Panc1 (cell line): ENCODE results near the gene LLGL2. TPM values are rescaled to one million over a fixed set of nuclear protein-coding genes. Genes with fewer than 3 reads are reported as not detected.
"Not testable (repeated sequence)": the region's sequence is repeated elsewhere in the genome, so short reads cannot be mapped to it uniquely, and the experiment has no call there.

Source experiments
- ATAC-seq: fragments of 200-7000 bp; cut with Tn5 transposase; 2 replicates; pipeline ENCODE4 v1.9.1; 2020; ENCODE audit warnings: mild to moderate bottlenecking, moderate library complexity
- BruUV-seq: library from RNA; stranded (reverse); fragments of 400-500 nt; replicated peaks from 2 replicates; lab custom pipeline; 2021; lab: Mats Ljungman, UMichigan
- CTCF ChIA-PET: fragments of 300-600 bp; sonication (Branson Sonifier 250); formaldehyde crosslinking; loops from one replicate; lab custom pipeline; 2022; ENCODE audit warnings: antibody characterized with exemption; lab: Charles Lee
- POLR2A ChIA-PET: fragments of 300-600 bp; sonication (Branson Sonifier 250); formaldehyde crosslinking; loops from one replicate; lab custom pipeline; 2022; ENCODE audit warnings: antibody characterized with exemption; lab: Charles Lee
- DNase-seq: peaks from one replicate; pipeline ENCODE4 v3.0.0-alpha.2; 2010; ENCODE audit warnings: low read depth, low spot score
- H3K27ac ChIP-seq: 2 replicates; pipeline ENCODE4 v1.5.1; 2011; ENCODE audit warnings: mild to moderate bottlenecking, low read length, inconsistent platforms
- H3K27me3 ChIP-seq: fragments of 200-500 bp; sonication (Bioruptor generic); 2 replicates; pipeline ENCODE4 v1.6.0; 2014; ENCODE audit warnings: low read length, inconsistent platforms; ENCODE audit not compliant: control insufficient read depth, insufficient read depth
- H3K36me3 ChIP-seq: fragments of 200-500 bp; sonication (Bioruptor generic); 2 replicates; pipeline ENCODE4 v1.5.1; 2014; ENCODE audit warnings: inconsistent platforms, mild to moderate bottlenecking, low read length, moderate library complexity; ENCODE audit not compliant: control insufficient read depth, insufficient read depth
- H3K4me1 ChIP-seq: 2 replicates; pipeline ENCODE4 v1.5.1; 2011; ENCODE audit warnings: inconsistent platforms, mild to moderate bottlenecking, low read length, moderate library complexity; ENCODE audit not compliant: control insufficient read depth, insufficient read depth
- H3K4me3 ChIP-seq, 2 experiments: 2 replicates each; pipeline ENCODE4 v1.5.1; 2011 to 2012; ENCODE audit warnings: low read depth in 2 of 2, low read length in 2 of 2, mild to moderate bottlenecking in 2 of 2, inconsistent platforms in 1 of 2, moderate library complexity in 1 of 2
- H3K9me3 ChIP-seq: fragments of 200-500 bp; sonication (Bioruptor generic); 2 replicates; pipeline ENCODE4 v1.5.1; 2014; ENCODE audit warnings: low read depth, mild to moderate bottlenecking, inconsistent platforms, low read length, moderate library complexity; ENCODE audit not compliant: control insufficient read depth, insufficient read depth
- CTCF ChIP-seq: fragments of 450-650 bp; IDR thresholded peaks from 2 replicates; pipeline ENCODE4 v1.5.1; 2017; ENCODE audit warnings: mild to moderate bottlenecking
- POLR2AphosphoS5 ChIP-seq: IDR thresholded peaks from 2 replicates; pipeline ENCODE4 v1.6.1; 2012; ENCODE audit warnings: mild to moderate bottlenecking, low read depth, low read length, moderate library complexity
- REST ChIP-seq, 2 experiments: IDR thresholded peaks; 2 replicates each; pipeline ENCODE4 v1.6.1; 2011 to 2012; ENCODE audit warnings: low read depth in 2 of 2, control low read depth in 1 of 2, low read length in 1 of 2, mild to moderate bottlenecking in 1 of 2, moderate library complexity in 1 of 2; ENCODE audit not compliant: insufficient read depth in 1 of 2
- SIN3A ChIP-seq: IDR thresholded peaks from 2 replicates; pipeline ENCODE4 v1.6.1; 2012; ENCODE audit warnings: low read depth, mild to moderate bottlenecking, low read length, moderate library complexity, borderline replicate concordance; ENCODE audit not compliant: insufficient read depth
- TCF7L2 ChIP-seq: IDR thresholded peaks from 2 replicates; pipeline ENCODE4 v1.6.1; 2011; ENCODE audit warnings: mild to moderate bottlenecking, low read depth, low read length, inconsistent platforms
- in situ Hi-C: cut with HindIII; loops from 2 replicates; pipeline ENCODE4 v1.10.0; 2016; ENCODE audit warnings: low sequenced_read_pairs, low pct_unique_long_range_greater_than_20kb
- intact Hi-C: fragments of 100-400 bp; cut with micrococcal nuclease; formaldehyde crosslinking; loops from one replicate; pipeline ENCODE4 v1.10.0; 2022; ENCODE audit not compliant: unreplicated experiment
- total RNA-seq: library from RNA; stranded (reverse); gene quantifications from one replicate; pipeline ENCODE4 v1.2.1, GENCODE V29; 2021; ENCODE audit not compliant: unreplicated experiment

The LLGL2 gene
- total RNA-seq, 1 experiment from 2014 or later, result 201 TPM

GRCh38 chr17:75476752-75477489 lies 48.6 kb upstream of the LLGL2 start:
- POLR2A ChIA-PET, result no interaction called here
- H3K4me1 ChIP-seq, result no peaks in the 10 kb centered on the region
- no peaks in the 10 kb centered on the region for H3K27me3 ChIP-seq
- DNase-seq (no peak), ATAC-seq (no peak)
- in situ Hi-C loops, result no loop called here
- no peak overlapping the region for H3K4me3 ChIP-seq
- BruUV-seq, result TSS peak; percentile 49
- intact Hi-C loops, result no loop called here
- TF ChIP-seq SIN3A (no peak), POLR2AphosphoS5 (no peak), CTCF (no peak), REST (IDR thresholded peaks at IDR 0.05; ENCODE audit: insufficient read depth in 1 of 2, low read depth in 2 of 2, low read length in 1 of 2) (no peak), TCF7L2 (no peak)
- CTCF ChIA-PET, result interaction anchor here (0.5 kb wide), 1 partner anchor 151 kb away, joined by 6 read pairs; no protein-coding TSS in a partner anchor
- H3K9me3 ChIP-seq, result no peaks in the 10 kb centered on the region
- no peaks in the 10 kb centered on the region for H3K36me3 ChIP-seq
- H3K27ac ChIP-seq, result no peak overlapping the region

DNA sequence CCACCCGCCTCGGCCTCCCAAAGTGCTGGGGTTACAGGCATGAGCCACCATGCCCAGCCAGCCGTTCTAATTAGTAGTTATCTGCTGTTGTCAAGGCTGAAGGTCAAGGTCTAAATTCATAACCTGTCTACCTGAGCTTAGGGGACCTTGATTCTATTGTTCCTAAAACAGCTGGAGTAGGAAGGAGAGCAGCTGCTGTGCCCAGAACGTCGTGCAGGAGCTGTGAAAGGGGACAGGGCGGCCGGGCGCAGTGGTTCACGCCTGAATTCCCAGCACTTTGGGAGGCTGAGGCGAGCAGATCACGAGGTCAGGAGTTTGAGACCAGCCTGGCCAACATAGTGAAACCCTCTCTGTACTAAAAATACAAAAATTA lies 48.0 kb upstream of the LLGL2 start:
- intact Hi-C loops, H3K36me3 ChIP-seq, DNase-seq, BruUV-seq, H3K4me1 ChIP-seq, H3K4me3 ChIP-seq, in situ Hi-C loops, H3K9me3 ChIP-seq, H3K27me3 ChIP-seq, POLR2A ChIA-PET, H3K27ac ChIP-seq, ATAC-seq: not testable (repeated sequence)
- CTCF ChIA-PET, result interaction anchor here (0.5 kb wide), 1 partner anchor 151 kb away, joined by 6 read pairs; no protein-coding TSS in a partner anchor

- intact Hi-C loops (no loop called here), in situ Hi-C loops (no loop called here)
- Histone ChIP-seq H3K36me3 (no peaks in the 10 kb centered on the region), H3K4me3 (no peak overlapping the region), H3K27ac (no peak overlapping the region), H3K4me1 (no peaks in the 10 kb centered on the region), H3K27me3 (no peaks in the 10 kb centered on the region), H3K9me3 (no peaks in the 10 kb centered on the region)
- DNase-seq, result no peak
- TF ChIP-seq REST (IDR thresholded peaks at IDR 0.05; ENCODE audit: insufficient read depth in 1 of 2, low read depth in 2 of 2, low read length in 1 of 2) (no peak), POLR2AphosphoS5 (no peak), CTCF (no peak), SIN3A (no peak), TCF7L2 (no peak)
- CTCF ChIA-PET, result no interaction called here
- no peak for ATAC-seq
- TSS peak; percentile 62 for BruUV-seq
- POLR2A ChIA-PET, result no interaction called here
These were observed 47.0 kb upstream of the LLGL2 start for GRCh38 chr17:75478508-75478907.
